Suprapubic skin (tissue), 4 donors: ENCODE measurements around the gene PIK3IP1.

Experiments
- EP300 ChIP-seq: sonication (generic); formaldehyde crosslinking; IDR thresholded peaks from one replicate; pipeline ENCODE4 v1.6.1; 2017; ENCODE audit warnings: antibody characterized with exemption
- POLR2AphosphoS5 ChIP-seq, 3 donors: sonication (generic); formaldehyde crosslinking; IDR thresholded peaks; one replicate each; pipeline ENCODE4 v1.6.1; 2017; ENCODE audit warnings: antibody characterized with exemption in 3 of 3
- TF ChIP-seq, protein P1 (sequence below), 2 donors: fragments of 200-600 bp in 1 of 2; fragments of 450-650 bp in 1 of 2; sonication (generic) in 1 of 2; IDR thresholded peaks; one replicate each; pipeline ENCODE4 v1.5.1; 2016 to 2019; ENCODE audit warnings: antibody characterized with exemption in 2 of 2, mild to moderate bottlenecking in 1 of 2, moderate library complexity in 1 of 2

- TF ChIP-seq, protein P1, sequence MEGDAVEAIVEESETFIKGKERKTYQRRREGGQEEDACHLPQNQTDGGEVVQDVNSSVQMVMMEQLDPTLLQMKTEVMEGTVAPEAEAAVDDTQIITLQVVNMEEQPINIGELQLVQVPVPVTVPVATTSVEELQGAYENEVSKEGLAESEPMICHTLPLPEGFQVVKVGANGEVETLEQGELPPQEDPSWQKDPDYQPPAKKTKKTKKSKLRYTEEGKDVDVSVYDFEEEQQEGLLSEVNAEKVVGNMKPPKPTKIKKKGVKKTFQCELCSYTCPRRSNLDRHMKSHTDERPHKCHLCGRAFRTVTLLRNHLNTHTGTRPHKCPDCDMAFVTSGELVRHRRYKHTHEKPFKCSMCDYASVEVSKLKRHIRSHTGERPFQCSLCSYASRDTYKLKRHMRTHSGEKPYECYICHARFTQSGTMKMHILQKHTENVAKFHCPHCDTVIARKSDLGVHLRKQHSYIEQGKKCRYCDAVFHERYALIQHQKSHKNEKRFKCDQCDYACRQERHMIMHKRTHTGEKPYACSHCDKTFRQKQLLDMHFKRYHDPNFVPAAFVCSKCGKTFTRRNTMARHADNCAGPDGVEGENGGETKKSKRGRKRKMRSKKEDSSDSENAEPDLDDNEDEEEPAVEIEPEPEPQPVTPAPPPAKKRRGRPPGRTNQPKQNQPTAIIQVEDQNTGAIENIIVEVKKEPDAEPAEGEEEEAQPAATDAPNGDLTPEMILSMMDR (IDR thresholded peaks at IDR 0.05), result no peak
- TF ChIP-seq EP300, result no peak
- TF ChIP-seq POLR2AphosphoS5 (IDR thresholded peaks at IDR 0.05), result no peak
These were observed 47.3 kb downstream of the PIK3IP1 start for GRCh38 chr22:31244943-31245451.
